Colon (tissue), 2 donors: ENCODE results near the gene TRIM14.
"Not testable (repeated sequence)": the region's sequence is repeated elsewhere in the genome, so short reads cannot be mapped to it uniquely, and the experiment has no call there.

ENCODE experiments used
- FAIRE-seq: peaks from 2 replicates; lab custom pipeline; 2012; peaks lifted over from hg19 to GRCh38; lab: Jason Lieb, UNC
- donor health status: control.
- donor health status: control.

The TRIM14 gene

GRCh38 chr9:98046180-98046543 lies 72.9 kb downstream of the TRIM14 start:
- FAIRE-seq, result no peak

GRCh38 chr9:98045234-98046179 lies 73.5 kb downstream of the TRIM14 start:
- FAIRE-seq, result no peak

GRCh38 chr9:98043915-98044314 lies 75.1 kb downstream of the TRIM14 start:
- no peak for FAIRE-seq

- no peak for FAIRE-seq
Measured at GRCh38 chr9:98040212-98040611, 78.8 kb downstream of the TRIM14 start.

GRCh38 chr9:98039607-98040017 lies 79.4 kb downstream of the TRIM14 start:
- no peak for FAIRE-seq

GRCh38 chr9:98038958-98039357 lies 80.1 kb downstream of the TRIM14 start:
- FAIRE-seq, result no peak

- FAIRE-seq, result no peak
Measured at GRCh38 chr9:98037357-98037756, 81.7 kb downstream of the TRIM14 start.

GRCh38 chr9:98034593-98035546 lies 84.2 kb downstream of the TRIM14 start:
- no peak for FAIRE-seq

GRCh38 chr9:98031935-98032334 lies 87.1 kb downstream of the TRIM14 start:
- FAIRE-seq, result no peak

GRCh38 chr9:98031169-98031568 lies 87.9 kb downstream of the TRIM14 start:
- no peak for FAIRE-seq

GRCh38 chr9:98024702-98025101 lies 94.3 kb downstream of the TRIM14 start:
- FAIRE-seq, result no peak

- FAIRE-seq, result no peak
Measured at GRCh38 chr9:98022447-98022846, 96.6 kb downstream of the TRIM14 start.

GRCh38 chr9:98021306-98022040 lies 97.5 kb downstream of the TRIM14 start:
- no peak for FAIRE-seq

- FAIRE-seq, result no peak
Measured at GRCh38 chr9:98020476-98021145, 98.4 kb downstream of the TRIM14 start.

- FAIRE-seq, result not testable (repeated sequence)
Measured at GRCh38 chr9:98019869-98020268, 99.2 kb downstream of the TRIM14 start.
